Gastrocnemius medialis (tissue), 4 donors: ENCODE measurements around the gene OST4.

ENCODE experiments used
- POLR2A ChIP-seq, 2 donors: fragments of 450-650 bp; IDR thresholded peaks; one replicate each; pipeline ENCODE4 v1.6.1; 2017; ENCODE audit warnings: antibody characterized with exemption in 2 of 2, mild to moderate bottlenecking in 2 of 2, moderate library complexity in 2 of 2
- TF ChIP-seq, protein P1 (sequence below), 5 experiments: fragments of 450-650 bp in 3 of 5; fragments of 200-600 bp in 2 of 5; sonication (generic) in 2 of 5; IDR thresholded peaks in 4 of 5; conservative IDR thresholded peaks in 1 of 5; 1 replicate in 4 of 5; 2 replicates in 1 of 5; pipeline ENCODE4 v1.5.1; 2016 to 2019; ENCODE audit warnings: antibody characterized with exemption in 5 of 5, mild to moderate bottlenecking in 3 of 5, moderate library complexity in 3 of 5

DNA sequence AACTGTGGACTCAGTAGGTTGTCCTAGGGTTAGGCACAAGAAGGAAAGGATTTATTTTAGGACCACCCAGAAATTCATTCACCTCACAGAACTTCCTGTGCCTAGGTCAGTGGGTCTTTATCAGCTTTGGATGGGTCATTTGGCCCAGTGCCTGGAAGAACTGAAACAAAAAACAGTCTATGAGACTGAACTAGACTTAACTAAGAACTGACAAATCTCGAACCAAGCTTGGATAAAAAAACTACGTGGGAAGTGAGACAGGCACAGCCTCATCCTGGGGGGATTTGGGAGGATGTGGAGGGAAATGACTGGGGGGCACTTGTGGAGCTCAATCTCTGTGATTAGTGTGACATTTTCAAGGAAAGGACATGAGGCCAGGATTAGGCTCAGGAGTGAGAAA, 2.3 kb upstream of the OST4 start:
- TF ChIP-seq, protein P1, sequence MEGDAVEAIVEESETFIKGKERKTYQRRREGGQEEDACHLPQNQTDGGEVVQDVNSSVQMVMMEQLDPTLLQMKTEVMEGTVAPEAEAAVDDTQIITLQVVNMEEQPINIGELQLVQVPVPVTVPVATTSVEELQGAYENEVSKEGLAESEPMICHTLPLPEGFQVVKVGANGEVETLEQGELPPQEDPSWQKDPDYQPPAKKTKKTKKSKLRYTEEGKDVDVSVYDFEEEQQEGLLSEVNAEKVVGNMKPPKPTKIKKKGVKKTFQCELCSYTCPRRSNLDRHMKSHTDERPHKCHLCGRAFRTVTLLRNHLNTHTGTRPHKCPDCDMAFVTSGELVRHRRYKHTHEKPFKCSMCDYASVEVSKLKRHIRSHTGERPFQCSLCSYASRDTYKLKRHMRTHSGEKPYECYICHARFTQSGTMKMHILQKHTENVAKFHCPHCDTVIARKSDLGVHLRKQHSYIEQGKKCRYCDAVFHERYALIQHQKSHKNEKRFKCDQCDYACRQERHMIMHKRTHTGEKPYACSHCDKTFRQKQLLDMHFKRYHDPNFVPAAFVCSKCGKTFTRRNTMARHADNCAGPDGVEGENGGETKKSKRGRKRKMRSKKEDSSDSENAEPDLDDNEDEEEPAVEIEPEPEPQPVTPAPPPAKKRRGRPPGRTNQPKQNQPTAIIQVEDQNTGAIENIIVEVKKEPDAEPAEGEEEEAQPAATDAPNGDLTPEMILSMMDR (IDR thresholded peaks at IDR 0.05 in 4 of 5, conservative IDR thresholded peaks at IDR 0.05 in 1 of 5): no peak
- TF ChIP-seq POLR2A (IDR thresholded peaks at IDR 0.05): no peak
